HK-2 (cell line): ENCODE measurements around the gene LTBP2.
A peak's percentile ranks its signal among the peaks of the same experiment; 100 is the strongest.

Experiments
- DNase-seq: peaks from one replicate; pipeline ENCODE4 v3.0.0-alpha.2; 2018; ENCODE audit not compliant: unreplicated experiment

LTBP2 gene

DNA sequence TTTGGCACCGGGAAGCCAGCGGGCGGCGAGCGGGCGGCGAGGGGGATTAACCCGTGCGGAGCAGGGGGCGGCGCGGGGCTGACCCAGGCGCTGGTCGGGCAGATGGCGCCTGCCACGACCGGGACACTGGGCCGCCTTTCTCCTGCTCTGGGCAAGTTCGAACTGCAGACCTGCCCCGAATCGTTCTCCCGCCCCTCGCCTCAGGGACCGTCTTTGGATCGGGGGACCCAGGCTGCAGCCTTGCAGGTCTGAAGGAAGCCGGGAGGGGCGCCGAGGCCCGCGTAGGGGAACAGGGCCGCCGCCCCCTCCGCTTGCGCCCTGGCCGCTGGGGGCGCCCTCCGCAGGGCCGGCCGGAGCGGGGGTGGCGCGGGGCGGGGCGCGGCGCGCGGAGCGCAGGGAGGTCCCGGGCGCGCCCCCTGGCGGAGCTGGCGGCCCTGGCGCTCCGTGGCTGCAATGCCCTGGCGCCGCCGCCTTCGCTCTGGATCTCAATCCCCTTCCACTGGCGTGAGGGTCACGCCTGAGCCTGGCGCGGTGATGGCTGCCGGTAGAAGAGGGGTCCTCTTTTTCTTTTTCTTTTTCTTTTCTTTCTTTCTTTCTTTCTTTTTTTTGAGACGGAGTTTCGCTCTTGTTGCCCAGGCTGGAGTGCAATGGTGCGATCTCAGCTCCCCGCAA lies 449 bp upstream of the LTBP2 start:
- DNase-seq = peak; percentile 81

DNA sequence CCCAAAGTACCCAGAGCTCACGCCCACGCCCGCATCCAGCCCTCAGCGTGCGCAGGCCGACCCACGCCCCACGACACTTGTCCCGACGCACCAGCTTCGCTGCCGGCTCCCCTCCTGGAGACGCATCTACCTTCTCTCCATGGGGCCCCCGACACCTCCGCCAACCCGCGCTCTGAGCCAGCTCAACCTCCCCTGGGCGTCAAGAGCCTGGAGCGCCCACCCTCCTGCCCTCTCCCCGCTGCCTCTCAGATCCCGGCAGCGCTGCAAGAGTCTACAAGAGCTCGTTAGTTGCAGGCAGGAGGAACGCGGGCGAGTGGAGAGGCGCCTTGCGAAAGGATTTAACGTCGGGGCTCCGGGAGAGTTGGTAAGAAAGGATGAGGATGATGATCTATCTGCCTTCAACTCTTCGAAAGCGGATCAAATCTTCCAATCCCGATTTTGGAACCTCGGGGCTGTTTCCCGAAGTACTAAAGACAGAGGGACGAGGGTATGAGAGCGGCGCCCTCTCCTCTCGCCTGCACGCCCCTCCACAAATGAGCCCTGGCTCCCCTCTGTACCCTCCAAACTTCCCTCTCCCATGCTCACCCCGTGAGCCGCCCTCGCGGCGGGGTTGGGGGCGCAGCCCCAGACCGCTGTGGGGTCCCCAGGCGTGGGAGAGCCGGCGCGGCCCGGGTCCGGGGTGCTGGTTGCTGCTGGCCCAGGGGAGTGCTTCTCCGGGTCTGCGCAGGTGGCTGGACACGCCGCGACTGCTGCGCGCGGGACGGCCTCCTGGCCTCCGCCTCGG lies 979 bp downstream of the LTBP2 start:
- no peak for DNase-seq

DNA sequence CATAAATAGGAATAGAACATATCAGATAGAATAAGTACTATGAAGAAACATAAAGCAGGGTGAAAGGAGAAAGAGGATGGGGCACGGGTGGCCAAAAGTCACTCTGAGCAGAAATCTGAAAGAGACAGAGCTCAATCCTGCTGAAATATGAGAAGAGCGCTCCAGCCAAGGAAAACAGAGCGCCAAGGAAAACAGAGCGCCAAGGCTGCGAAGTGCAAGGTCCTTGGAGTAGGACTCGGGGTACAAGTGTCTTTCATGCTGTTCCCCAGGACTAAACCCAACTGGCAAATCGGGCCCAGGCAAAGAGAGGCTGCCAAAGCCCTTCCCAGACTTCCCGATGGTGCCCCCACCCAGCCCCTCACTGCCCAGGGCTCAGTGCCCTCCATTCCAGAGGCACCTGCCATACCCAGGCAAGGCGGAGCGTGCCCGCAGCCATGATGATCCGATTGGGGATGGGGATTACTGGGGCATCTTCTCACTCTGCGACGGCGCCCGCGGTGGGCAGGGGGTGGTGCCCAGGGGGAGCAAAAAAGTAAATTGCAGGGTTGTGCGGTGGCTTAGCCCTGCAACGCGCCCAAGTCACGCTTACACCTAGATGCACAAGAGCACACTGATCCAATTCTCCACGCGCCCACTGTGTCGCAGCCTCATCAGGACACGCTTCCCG lies 1.7 kb downstream of the LTBP2 start:
- DNase-seq = no peak

DNA sequence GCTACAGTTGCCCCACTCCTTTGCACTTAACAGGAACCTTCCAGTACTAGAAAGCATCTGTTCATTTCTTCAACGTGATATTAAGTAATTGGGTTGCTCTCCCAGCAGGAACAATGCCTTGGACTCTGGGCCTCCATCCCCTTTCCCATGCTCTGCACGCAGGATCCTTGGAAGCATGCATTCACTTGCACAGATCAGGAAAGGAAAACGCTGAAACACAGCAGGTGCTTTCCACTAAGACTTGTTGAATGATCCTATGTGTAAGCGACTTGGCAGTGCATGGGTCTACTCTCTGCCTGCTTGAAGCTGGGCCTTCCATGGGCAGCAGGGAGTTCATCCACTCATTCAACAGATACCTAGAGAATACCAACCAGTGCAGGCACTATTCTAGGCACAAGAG lies 2.3 kb downstream of the LTBP2 start:
- no peak for DNase-seq

DNA sequence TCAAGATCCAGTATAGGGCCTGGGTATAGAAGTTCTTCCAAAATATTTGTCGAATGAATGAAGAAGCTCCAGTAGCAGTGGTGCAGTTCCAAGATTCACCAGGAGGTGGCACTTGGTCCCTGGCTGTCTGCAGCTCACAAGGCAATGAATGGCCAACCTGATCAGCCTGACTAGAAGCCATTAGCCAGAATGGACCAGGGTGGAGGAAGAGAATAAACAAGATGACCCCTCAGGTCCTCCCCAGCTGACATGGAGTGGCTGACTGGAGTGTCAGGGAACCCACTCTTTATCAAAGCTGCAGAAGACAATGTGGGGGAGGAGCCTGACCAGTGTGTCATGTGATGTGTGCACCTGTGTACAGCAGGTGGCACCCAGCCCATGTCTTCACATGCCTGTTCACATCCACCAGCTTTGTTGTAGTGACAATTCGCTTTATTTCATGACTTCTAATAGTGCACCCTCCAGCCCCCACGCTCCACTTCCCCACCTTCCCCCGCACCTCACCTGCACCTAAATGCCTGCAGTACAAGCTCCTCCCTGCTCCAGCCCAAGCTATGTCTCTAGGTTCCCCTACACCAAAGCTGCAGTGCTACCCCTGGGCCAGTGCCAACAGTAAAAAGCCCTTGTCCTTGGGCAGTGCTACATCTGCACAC lies 3.0 kb downstream of the LTBP2 start:
- peak; percentile 86 for DNase-seq

DNA sequence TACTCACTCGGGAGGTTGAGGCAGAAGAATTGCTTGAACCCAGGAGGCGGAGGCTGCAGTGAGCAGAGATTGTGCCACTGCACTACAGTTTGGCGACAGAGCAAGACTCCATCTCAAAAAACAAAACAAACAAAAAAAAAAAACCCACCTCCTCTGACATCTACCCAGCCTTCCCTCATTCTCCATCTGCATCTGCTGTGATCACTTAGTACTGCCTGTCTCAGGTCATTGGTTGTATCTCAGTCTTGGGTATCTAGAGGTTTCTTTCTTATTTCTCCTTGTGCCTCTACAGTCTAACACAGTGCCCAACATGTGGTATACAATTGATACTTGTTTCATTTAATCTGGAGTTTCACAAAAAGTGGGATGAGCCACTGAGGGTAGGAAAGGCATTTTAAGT lies 5.3 kb downstream of the LTBP2 start:
- DNase-seq = no peak

DNA sequence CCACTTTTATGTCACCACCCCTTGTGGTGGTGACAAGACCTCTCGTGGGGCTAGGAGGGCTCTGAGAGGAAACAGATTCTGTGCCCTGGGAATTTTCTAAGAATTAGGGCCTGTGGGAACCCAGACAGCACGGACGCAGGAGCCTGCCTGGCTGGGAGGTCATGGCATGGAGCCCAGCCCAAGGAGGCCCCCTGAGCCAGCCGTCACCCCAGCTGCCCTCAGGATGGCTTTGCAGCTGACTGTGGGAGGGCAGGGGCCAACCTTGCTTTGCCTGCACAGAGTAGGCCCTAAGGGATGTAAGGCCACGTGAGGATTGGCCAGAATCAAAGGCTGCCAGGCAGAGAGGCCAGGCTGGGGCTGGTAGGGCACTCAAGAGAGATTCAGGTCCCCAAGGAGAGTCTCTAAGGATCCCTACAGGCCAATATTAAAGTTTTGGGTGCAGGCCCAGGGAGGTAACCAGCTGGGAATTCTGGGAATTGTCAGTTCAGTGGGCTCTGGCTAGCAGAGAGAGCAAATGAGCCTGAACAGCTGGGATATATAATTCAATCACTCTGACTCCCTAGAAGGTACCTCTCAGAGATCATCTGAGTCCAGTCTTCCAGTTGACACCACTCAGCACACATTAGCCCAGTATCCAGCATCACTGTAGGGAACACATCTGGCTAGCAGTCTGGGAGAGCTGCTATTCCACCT lies 6.4 kb downstream of the LTBP2 start:
- no peak for DNase-seq

DNA sequence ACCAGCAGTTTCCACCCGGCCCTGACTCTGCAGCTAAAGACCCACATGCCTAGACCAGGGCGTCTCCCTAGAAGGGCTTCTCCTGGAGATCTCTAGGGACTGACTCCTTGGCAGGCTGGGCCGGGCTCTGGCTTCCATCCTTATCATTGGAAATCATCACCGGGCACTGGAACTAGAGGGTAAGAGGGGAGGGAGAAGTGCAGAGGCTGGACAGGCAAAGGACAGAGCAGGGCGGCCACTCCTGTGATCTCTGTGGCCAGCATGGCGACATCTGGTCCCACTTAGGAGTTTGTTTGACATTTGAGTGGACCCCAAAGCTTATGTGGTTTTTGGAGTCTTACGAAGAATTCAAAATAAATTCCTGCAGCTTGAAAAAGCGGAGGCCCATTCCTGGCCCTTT lies 7.1 kb downstream of the LTBP2 start:
- DNase-seq = no peak

DNA sequence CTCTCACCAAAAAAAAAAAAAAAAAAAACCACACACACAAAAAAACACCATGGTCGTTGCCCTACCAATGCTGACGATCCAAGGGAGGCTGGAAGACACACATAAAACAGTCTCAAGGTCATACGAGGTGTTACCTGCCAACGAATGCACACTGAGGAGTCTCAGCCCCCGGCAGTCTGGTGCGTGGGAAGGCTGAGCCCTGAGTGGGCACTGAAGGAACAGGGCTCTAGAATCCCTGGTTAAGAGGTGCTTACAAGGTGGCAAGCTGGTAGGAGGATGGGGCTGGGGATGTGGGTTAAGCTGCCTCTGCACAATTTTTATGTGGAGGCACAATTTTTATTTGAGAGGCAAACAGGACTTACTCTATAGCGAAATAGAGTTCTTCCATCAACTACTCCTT lies 7.9 kb downstream of the LTBP2 start:
- no peak for DNase-seq

DNA sequence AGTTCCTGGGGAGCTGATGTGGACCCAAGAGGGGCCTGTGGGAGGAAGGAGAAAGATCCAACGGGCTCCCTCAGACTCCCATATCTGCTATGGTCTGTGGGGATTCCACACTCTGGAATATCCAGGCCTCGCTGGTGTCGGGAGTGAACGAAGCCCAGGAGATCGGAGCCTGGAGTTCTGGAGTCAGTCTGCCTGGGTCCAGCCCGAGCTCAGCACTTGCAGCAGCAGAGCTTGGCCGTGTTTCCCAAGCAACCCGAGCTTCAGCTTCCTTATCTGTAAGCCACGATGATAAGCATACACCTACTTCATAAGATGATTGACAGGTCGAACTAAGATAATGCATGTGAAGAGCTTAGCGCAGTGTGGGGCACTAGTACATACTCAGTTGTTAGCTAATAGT lies 10.1 kb downstream of the LTBP2 start:
- no peak for DNase-seq

DNA sequence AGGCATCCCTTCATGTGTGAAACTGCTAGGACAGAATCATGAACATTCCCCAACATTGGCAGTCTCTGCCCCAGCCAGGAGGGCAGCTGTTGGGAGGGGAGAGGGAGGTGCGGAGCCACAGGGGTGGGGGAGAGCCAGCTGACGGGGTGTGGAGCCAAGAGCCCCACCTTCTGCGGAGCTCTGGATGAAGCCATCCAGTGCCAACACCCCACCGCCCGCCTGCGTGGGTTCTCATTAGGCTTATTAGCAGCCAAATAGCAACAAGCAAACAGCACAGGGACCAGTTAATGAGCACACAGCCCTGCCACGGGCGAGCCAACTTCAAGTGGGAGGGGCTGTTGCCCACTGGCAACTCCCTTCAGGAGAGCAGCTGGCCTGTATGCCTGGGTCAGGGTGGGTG lies 12.1 kb downstream of the LTBP2 start:
- DNase-seq = no peak

DNA sequence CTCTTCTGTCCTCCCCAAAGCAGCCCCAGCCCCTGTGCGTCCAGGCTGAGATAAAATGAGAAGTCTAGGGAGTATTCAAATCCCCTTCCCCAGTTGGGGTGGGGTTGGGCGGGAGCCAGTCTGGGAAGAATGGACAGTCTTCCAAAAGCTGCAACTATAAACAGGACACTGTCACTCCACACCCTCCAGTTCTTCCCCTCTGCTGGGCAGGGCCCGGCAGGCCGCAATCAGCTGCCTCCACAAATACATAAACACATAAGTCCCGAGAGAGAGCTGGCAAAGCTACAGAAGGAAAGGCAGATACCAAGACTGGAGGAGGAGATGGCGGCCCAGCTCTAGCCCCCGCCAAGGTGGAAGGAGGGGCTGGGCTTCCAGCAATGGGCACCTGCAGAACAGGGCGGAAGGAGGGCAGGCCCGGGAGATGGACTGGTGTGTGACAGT lies 12.7 kb downstream of the LTBP2 start:
- DNase-seq = no peak

DNA sequence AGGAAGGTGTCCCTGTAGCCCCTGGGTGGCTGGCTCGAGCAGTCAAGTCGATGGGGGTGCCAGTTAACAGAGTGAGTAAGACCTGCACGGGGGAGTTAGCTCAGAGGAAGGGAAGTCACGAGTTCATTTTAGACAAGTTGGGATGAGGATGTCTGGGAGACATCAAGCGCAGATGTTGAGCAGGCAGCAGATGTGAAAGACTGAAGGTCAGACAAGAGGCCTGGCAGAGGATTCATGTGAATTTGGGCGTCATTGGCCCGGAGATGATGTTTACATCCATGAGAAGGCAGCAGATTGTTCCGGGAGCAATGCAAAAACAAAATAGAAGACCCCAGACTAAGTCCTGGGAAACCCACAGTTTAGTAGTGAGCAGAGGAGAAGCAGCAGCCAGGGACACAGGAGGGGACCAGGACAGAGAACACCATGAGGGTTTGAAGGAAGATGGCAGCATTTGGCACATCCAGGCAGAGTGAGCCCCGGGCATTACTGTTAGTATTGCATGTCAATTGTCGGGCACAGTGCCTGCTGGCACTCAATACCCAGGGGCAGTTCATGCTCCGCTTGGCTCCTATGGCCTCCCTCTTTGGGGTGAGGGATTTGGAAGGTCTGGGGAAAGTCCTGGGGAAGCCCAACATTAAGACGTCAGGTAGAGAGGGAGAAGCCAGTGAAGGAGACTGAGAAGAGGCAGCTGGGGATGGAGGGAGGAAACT lies 15.1 kb downstream of the LTBP2 start:
- DNase-seq = no peak

DNA sequence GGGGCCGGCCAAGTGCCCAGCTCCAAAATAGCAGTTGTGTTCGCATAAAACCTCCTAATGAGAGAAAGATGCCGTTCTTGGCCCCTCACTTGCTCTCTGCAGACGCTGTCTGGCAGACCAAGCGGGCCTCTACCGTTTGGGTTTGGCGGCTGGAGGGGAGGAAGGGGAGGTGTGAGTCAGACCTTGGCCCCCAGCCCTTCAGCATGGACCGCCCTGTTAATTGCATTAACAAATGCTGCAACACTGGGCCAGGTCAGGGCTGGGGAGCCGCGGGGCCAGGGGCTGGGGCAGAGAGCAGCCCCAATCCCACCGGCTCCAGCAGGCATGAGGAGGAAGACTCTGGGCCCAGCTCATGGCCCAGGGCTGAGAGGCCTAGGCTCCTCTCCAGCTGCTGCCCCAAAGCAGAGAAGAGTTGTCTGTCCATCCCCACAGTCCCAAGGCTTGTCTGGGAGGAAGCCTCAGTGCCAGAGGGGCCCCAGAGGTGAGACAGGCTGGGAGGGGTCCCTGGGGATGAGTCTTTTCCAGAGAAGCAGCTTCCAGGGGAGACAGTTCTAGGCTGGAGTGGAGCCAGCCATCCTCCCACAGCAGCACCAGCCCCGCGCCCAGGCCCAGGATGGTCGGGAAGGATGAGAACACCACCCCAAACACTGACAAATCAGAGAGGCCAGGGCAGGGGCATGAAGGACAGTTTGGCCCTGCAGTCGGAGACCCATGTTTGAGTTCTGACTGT lies 16.9 kb downstream of the LTBP2 start:
- no peak for DNase-seq

DNA sequence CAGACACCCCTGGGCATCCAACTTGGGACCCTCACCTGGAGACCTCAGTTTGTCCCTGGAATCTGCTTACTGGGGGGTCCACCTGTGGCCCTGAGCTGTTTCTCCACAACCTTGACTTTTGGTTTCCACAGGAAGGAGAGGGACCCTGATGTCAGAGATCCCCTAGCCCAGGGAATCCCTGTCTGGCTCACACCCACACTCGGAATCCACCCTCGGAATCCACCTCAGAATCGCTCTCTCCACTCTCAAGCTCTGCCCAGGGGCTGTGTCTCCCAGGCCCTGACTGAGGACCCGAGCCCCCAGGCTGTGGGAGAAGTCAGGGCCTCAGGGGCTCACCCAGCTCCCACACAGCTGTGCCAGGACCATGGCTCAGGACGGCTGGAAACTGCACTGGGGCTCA lies 17.4 kb downstream of the LTBP2 start:
- no peak for DNase-seq

DNA sequence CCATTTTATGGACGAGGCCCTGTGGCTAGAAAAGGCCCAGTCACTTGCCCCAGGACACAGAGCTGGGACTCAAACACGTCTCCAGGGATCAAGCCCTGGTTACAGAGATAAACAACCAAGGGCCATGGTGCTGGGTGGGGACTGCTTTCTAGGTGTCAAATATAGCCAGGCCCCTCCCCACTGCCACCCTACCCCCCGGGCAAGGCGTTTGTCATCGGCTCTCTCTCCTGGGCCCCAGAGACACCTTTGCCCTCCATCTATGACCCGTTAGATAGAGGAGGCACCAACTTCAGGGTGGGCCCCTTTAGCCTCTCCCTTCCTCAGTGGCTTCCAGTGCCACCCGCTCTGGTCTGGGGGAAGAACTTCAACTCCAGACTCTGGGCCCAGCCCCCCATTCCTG lies 18.0 kb downstream of the LTBP2 start:
- no peak for DNase-seq

DNA sequence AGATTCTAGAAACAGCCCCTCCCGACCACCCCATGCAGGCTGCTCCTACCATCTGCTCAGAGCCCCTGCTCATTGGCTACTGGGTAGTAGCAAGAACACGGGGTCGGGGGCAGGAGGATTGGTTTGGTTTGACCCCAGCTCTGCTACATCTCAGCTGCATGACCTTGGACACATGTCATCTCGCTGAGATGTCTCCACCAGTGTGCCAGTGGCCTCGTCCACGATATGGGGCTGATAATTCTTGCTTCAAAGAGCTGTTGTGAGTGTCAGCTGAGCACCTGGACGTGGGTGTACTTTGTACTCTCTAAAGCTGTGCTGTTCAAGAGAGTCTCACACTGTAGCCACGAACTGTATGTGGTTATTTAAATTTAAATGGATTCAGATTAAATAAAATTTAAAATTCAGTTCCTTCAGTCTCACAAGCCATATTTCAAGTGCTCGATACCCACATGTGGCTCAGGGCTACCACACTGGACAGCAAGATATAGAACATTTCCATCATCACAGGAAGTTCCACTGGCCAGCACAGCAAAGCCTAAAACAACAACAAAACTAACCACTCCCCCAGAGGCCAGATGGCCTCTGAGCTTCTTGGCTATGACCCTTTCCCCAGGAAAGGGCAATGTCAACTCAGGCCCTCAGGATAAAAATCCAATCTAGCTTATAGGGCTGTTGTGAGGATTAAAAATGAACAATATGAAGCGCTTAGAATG lies 18.6 kb downstream of the LTBP2 start:
- no peak for DNase-seq

DNA sequence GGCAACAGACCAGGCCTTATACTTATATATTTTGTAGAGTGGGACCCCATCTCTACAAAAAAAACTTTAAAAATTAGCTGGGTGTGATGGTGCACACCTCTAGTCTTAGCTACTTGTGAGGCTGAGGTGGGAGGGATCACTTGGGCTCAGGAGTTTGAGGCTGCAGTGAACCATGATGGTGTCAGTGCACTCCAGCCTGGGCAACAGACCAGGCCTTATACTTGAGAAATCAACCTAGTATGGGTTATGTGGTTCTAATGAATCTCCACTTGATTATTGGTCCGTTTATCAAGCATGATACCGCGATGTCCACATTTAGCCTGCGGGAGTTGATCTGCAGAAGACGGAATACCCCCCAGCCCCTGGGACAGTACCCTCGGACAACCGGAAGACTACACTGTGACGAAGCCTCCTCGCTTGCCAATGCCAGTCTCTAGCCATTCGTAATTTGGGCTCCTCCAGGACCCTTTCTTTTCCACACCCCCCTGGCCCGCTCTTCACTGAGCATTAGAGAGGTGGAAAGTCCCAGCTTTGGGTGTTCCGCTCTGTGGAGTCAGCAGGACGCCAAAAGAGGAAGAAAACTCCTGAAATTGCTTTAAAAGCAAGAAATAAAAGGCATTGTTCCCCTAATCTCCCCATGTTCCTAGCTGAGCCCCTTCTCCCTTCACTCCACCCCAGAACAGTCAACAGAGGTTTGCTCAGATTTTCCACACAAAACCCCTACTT lies 19.4 kb downstream of the LTBP2 start:
- DNase-seq = no peak

DNA sequence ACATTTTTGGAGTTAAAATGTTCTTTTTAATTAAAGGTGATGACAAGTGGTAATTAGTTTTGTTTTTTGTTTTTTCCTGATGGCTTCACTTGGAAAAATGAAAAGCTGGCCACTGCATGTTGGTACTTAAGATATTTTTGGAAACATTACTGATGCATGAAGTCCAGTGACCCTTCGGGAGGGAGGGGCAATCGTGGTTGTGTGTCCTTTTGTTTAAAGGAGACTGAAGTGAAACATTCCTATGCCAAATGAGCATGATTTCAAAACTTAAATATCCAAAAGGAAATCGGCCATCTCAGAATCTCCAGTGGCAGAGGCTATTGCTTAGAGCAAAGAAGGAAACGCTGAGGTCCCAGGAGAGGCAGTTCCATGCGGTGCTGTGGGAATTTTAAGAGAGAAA lies 20.1 kb downstream of the LTBP2 start:
- DNase-seq = no peak
